GM19043 (cell line): Measurements from ENCODE around the gene COL18A1.

Experiments used
- ATAC-seq: cut with Tn5 transposase; IDR thresholded peaks from one replicate; pipeline ENCODE4 v1.9.1; 2021; ENCODE audit warnings: low read depth; ENCODE audit not compliant: unreplicated experiment

Gene COL18A1

DNA sequence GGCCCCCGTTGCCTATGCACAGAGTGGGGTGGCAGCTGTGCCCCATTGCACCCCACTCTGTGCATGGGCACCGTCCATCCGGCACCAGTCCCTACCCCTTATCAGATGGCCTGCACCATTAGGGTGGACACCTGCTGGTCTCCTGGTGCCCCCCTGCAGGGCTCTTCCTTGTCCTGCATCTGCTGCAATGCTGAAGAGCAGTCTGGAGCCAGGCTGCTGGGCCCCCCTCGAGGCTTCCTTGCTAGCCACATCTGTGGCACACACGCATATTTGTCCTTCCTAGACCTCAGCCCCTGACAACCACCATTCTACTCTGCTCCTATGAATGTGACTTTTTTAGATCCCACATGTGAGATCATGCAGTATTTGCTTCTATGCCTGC is 56.4 kb downstream of the COL18A1 start:
- ATAC-seq = no peak

DNA sequence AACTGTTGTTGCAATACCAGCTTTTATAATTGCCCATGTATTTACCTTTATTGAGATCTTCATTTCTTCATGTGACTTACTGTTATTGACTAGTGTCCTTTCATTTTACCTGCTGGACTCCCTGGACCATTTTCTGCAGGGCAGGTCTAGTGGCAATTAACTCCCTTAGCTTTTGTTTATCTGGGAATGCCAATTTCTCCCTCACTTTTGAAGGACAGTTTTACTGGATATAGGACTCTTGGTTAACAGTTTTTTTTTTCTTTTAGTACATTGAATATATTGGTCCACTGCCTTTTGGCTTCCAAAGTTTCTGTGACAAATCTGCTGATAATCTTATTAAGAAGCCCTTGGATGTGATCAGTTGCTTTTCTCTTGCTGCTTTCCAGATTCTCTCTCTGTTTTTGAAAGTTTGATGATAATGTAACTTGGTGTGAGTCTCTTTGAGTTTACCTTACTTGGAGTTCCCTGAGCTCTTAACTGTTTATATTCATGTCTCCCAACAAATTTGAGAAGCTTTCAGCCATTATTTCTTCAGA is 56.9 kb downstream of the COL18A1 start:
- no peak for ATAC-seq

DNA sequence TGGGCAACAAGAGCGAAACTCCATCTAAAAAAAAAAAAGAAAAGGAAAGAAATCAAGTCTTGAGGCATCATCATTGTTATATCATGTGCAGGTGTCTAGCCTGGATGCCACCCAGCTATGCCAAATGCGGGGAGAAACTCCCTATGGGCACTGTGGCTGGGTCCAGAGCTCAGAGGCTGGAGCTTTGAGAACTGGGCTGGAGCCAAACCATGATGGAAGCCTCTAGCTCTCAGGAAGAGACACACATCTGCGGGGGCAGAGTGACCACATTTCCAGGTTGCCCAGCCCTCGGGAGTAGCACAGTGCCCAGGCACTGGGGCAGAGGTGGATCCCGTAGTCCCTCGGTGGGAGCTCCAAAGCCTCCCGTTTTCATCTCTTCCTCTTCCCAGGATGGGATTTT is 58.9 kb downstream of the COL18A1 start:
- ATAC-seq = no peak

DNA sequence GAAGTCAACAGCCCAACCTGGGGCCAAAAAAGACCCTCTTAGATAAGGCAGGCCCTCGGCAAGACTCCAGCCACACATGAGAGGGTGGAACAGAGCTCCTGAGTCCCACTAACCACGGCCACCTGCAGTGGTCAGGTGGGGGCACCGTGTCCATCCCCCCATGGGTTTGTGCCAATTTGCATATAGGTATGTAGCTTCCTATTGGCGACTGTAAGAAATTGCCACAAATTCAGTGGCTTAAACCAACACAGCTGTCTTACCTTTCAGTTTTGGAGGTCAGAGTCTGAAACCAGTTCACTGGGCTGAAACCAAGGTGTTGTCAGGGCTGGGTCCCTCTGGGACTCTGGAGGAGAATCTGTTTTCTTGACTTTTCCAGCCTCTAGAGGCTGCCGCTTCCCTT is 59.3 kb downstream of the COL18A1 start:
- no peak for ATAC-seq

DNA sequence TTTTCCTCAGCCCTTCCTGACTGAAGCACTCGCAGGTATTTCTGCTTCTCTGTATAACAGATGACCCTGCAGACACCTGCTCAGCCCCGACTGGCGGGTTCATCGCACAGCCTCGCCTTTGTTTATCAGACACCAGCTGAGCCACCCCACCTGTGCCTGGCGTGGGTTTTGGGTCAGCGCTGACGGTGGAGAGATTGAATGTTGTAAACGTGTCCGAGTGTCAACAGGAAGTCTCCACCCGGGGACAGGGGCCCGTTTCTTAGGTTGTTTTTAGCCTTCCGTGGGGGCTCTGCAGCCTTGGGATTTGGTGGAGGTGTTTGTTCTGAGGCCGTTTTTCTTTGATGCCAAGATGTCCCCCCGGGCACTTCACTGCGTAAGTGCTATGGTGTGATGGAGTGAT is 60.1 kb downstream of the COL18A1 start:
- ATAC-seq = no peak

DNA sequence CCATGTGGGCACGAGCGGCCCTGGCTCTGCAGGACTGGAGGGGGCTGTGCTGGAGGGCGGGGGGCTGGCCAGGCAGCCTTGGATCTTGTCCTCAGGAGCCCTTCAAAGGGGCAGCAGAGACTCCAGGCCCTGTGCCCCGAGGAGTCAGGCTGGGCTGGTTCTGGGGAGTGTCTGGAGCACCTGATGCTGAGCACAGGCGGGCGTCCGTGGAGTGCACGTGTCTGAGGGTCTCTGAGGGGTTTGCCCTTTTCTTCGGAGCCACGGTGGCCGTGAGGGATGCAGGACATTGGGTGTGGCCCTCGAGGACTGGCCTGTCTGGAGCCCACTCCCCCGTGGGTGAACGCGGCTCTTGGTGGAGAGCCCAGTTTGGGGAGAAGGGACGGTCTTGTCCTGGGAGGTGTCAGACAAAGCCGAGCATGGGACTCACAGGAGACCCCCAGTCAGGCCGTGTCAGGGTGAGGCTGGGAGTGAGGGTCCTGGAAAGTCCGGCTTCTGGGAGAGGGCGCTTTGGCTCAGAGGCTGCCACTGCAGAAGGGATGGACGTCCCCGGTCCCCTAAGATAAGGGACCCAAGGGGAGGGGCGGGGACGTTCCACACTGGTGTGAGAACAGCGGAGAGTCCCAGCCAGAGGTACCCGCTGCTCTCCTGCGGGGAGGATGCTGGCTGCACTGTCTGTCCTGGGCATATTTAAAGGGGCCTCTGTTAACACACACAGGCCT is 60.8 kb downstream of the COL18A1 start:
- ATAC-seq = no peak

DNA sequence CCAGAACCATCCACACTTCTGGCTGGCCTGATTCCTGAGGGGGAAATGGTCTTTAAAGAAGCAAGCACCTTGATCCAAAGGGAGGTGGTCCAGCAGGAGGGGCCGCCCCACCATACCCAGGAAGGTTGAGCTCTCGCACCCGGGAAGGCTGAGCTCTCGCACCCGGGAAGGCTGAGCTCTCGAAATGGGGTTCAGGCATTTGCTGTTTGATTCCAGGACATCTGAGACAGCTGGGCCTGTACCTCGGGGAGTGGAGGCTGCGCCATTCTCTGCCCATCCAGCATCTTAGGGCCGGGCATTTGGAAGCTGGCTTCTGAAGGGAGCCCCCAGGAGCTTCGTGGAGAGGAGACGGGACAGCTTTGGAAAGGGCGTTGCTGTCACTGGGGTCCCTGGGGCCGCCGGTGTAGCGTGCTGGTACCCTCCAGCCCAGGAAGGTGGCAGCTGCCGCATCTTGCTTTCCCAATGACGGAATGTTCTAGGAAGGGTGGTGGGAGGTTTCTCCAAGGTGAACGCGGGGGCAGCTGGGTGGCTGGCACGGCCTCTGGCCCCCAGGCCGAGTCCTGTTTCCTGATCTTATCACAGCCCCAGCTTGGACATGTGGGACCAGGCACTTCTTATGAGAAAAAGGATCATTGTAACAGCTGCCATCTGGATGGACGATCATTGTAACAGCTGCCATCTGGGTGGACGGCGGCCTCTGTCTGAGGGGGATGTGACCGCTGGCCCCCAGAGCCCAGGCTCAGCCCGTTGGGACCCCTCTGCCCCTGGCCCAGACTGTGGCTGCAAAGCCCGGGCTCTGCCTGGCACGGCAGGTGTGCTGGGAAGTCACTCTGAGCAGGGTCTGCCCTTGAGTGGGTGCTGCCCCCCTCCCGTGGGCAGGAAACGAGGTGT is 61.6 kb downstream of the COL18A1 start:
- ATAC-seq = no peak

DNA sequence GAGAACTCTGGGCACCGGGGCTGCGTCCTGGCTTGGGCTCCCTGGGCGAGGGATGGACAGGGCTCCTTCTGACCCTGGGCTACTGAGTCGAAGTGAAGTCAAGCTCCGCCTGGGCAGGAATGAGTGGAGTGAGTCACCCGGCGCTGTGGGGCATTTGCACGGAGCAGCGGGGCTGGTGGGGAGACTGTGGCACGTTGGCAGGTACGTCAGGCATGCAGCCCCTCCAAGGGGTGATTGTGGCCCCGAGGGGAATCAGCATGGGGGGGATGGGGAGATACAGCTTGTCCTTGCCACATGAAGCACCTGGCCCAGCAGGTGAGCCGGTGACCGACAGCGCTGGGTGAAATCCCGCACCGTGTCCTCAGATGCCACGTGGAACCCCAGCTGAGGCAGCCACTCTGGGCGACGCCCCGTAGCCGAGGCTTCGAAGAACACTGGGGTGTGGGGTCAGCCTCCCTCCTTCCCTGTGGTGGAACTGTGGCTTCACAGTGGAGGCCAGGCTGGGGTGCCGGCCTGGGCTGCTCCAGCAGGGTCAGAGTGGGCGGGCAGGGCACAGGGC is 62.3 kb downstream of the COL18A1 start:
- no peak for ATAC-seq

DNA sequence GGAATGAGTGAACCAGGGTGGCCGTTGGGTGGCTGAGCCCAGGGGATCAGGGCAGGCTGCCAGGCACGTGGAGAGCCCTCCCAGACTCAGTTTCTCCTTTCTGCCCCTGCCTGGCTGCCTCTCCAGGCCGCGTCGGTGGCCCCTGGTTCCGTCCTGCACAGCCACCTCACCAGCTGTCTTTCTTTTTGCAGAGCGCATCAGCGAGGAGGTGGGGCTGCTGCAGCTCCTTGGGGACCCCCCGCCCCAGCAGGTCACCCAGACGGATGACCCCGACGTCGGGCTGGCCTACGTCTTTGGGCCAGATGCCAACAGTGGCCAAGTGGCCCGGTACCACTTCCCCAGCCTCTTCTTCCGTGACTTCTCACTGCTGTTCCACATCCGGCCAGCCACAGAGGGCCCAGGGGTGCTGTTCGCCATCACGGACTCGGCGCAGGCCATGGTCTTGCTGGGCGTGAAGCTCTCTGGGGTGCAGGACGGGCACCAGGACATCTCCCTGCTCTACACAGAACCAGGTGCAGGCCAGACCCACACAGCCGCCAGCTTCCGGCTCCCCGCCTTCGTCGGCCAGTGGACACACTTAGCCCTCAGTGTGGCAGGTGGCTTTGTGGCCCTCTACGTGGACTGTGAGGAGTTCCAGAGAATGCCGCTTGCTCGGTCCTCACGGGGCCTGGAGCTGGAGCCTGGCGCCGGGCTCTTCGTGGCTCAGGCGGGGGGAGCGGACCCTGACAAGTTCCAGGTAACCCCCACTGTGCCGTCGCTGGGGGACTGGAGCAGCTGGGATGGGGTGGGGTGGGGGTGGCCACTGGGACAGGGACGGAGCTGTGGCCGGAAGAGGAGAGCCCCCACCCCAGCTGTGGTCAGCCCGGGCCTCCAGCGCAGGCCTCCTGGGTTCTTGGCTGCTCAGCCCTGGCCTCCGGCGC is 63.3 kb downstream of the COL18A1 start:
- no peak for ATAC-seq

DNA sequence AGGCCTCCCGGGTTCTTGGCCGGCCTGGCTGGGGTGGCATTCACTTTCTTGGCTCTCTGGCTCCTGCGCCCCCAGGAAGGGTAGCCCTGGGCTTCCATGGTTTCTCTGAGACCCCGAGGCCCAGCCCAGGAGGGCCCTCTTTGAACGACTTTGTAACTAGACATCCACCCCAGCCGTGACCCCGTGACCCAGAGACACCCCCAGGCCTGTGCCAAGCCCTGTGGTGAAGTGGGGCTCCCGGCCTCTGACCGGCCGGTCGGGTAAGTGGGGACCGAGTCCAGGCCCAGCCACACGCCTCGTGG is 64.0 kb downstream of the COL18A1 start:
- ATAC-seq = no peak

DNA sequence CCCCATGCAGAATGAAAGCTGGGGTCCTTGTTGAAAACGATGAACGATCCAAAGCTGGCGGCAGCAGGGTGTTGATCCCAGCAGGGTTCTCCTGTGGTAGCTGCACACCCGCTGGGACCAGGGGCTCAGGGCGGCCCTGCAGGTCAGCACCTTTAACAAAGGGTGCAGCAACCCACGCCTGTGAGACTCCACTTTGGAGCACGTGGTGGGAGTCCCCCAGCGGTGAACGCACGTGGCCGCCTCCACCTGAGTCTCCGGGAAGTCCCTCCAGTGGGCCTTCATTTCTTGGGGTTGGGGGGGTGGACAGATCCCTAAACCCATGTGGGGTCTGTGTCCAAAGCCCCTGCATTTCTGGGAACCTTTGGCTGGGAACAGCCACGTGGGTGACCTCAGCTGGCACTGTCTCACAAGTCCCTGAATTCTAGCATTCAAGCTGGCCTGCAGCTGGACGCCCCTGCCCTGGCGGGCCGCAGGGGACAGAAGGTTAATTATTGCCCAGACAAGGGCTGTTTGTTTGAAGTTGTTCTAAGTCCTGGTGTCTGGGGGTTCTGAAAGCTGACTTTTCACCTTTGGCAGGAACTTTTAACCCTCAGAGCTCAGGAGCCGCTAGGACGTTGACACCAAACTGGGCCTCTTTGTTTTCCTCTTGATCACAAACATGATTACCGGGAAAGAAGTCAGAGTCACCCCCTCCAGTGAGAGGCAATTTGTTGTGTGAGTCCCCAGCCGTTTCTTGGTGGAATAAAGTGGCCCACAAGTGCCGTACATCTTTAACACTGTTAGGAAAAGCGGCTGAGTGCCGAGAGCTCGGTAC is 64.5 kb downstream of the COL18A1 start:
- no peak for ATAC-seq

DNA sequence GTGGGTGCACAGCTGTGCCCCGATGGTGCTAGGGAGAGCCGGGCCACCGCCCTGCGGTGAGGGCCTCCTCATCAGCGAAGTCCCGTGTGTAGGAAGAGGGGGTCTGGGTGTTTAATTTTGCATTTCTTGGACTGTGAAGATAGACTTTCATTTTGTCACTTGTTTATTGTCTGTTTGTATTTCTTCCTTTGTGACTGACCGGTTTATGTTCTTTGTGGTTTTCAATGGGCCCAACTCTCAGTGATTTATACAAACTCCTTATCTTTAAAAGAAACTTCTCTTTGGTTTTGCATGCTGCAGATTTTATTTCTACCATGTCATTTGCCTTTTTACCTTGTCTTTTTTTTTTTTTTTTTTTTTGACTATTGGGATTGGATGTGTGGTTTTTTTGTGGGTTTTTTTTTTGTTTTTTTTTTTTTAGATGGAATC is 65.1 kb downstream of the COL18A1 start:
- no peak for ATAC-seq

DNA sequence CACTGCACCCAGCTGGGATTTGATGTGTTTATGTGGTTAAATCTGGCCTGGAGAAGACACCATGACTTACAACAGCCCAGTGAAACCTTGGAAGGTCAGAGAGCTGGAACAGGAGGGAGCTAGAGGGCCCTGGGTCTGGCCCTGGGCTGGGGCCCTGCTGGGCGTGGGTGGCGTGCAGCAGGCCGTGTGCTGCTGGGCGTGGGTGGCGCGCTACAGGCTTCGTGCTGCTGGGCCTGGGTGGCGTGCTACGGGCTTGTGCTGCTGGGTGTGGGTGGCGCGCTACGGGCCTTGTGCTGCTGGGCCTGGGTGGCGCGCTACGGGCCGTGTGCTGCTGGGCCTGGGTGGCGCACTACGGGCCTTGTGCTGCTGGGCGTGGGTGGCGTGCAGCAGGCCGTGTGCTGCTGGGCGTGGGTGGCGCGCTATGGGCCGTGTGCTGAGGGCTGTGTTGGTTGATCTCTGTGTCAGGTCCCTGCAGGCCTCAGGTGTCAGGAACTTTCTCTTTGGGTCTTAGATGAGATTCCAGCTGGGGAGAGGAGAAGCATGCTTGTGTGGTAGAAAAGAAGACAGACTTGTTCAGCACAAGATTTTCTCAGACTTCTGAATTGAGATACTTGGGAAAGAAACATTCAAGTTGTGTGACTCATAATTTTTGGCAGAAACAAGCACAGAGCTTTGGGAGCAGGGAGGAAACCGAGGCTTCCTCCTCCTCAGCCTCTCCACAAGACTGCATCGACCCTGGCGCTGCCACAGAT is 66.0 kb downstream of the COL18A1 start:
- no peak for ATAC-seq

DNA sequence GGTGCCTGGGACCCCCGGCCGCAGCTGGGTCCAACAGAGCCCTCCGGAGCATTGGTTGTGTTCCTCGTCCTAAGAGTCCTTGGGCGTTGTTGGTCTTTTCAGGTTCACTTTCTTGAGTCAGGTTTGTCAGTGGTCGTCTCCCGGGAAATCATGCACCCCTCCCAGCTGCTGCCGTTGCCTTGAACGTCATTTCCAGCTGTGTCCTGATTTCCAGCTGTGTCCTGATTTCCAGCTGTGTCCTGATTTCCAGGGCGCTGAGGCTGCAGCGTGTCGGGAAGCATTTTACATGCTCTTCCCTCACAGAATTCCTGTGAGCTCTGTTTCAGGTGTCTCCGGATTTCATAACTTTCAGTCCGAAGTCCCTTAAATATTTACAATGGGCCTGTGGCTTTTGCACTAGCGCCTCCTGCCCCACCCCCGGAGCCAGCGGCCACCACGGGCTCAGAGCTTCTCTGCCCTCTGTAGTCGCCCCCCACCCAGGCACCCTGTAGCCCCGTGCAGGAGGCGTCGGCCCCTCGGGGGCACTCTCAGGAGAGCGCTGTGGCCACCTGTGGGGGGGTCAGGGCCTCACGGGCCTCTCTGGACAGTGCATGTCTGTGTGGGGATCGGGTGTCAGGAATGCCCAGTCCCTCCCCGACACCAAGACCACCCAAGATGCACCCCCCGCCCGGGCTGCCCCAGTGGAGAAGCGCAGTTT is 66.7 kb downstream of the COL18A1 start:
- no peak for ATAC-seq

DNA sequence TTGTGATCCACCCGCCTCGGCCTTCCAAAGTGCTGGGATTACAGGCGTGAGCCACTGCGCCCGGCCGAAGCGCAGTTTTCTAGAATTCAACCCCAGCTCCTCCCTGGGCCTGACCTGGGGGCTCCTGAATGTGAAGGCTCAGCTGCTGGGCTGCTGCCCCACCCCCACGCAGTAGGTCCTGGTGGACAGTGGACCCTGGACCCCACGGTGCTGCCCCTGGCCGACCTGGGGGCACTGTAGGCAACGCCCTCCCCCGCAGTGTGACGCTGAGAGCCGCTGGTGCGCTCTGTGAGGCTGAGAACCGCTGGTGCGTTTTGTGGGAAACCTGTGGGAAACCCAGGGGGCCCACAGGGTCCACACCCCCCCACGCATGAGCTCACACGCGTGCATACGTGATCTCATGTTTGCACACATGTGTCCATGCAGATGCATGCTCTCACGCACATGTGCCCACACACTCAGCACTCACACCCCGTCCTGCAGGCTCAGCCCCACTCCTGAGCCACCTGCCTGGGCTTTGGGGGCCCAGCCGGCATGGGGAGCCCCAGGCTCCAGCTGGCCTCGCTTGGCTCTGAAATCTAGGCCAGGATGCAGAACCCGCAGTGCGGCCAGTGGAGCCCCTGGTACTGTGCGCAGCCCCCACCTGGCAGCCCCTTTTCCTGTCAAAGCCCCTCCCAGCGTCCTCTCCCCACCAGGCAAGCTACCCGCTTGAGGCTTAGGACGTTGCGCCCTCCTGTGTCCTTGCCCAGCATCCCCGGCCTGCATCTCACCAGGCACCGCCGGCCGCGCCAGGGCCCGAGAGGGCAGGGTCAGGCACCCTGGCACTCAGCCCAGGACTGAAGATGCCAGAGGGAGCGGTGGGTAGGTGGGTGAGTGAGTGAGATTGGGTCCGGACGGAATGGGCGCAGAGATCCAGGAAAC is 67.7 kb downstream of the COL18A1 start:
- no peak for ATAC-seq

DNA sequence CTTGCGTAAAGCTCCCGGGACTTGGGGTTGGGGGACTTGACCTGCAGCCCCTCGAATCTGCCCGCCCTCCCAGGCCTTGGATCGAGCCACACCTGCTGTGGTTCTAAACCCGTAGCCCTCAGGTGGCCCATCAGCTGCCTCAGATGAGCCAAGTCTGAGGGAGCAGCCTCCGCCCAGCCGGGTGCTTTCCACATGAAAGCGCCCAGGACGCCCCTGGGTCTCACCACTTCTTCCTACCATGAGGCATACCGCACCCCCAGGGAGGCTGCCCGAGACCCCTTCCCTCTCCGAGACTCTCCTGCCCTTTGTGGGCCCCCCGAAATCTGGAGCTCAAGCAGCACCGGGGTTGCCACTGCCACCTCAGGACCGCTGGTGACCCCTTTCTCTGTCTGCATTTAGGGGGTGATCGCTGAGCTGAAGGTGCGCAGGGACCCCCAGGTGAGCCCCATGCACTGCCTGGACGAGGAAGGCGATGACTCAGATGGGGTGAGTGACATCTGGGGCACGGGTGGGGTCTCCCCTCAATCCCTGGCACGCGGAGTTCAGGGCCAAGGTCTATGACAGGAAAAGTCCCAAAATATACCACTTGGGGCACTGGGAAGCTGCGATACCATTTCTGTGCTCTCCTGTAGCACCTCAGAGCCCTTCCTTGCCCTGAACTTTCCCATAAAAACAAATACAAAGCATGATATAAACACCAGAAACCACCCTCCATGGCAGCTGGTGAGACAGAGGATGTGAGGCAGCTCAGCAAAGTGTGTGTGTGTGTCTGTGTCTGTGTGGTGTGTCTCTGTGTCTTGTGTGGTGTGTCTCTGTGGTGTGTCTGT is 68.7 kb downstream of the COL18A1 start:
- no peak for ATAC-seq
